Activated gamma-delta T cell treated with anti-CD3 and anti-CD28 coated beads, Interleukin-2, amount 50 U/mL, for 16 hours (primary cell): ENCODE data around the gene MEX3B.
A peak's percentile ranks its signal among the peaks of the same experiment; 100 is the strongest.
"Not testable (repeated sequence)": the region's sequence is repeated elsewhere in the genome, so short reads cannot be mapped to it uniquely, and the experiment has no call there.

ENCODE experiments used
- DNase-seq: peaks from one replicate; pipeline ENCODE4 v3.0.0-alpha.2; 2020; ENCODE audit warnings: low read depth

The MEX3B gene

DNA sequence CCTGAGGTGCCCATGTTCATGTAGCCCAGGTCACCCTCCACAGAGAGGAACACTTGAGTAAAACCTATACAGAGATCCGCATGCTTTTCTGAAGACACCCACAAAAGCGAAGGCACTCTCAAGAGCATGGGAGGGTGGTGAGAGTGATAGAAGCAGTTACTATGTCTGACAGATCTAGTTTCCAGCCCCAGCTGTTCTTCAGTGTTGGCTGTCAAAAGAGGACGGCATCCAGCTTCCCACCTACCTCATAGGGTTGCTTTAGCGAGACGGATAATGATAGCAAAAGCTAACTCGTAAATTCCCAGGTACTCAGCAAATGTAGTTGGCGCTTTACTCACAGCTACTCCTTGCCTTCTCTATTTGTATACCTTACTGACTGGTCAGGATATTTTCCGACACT, 3.0 kb upstream of the MEX3B start:
- DNase-seq, result no peak

DNA sequence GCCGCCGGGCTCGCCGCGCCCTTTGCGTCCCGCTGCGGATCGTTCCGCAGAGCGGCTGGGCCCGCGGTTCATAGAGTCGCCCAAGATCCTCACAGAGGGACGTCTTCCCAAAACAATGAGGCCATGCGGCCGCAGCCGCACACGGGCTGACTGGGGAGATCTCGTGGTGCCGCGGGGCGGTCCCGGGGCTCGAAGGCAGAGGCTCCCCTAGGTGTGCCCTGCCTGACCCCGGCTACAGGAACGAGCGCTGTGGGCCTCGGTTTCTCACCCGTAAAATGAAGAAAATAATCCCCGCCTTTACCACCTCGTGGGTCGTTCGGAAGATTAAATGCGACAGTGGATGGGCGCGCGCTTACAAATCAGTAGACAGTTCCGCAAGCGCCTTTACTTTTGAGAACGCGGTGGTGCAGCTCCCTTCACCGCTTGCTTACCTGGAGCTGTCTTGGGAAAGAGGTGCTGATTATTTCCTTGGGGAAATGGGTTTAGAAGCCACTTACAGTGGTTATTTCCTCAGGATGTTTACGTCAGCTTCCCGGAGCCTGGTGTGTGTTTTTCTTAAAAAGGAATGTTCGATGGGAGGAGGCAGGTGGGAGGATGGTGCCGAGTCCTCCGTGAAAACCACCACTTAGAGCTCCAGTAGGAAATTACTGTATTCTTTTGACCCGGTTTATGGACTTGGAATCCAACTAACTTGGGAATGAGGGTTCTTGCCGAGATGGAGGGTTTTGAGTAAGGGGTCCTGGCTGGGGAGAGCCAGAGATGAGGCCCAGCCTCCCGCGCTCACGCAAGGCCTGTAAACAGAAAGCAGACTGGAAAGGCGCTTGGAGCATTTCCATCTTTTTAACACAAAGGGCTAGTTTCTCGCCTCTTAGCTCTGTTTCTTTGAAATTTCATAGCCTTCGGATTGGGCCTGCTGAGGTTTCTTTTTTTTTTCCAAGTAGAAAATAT, 1.9 kb upstream of the MEX3B start:
- DNase-seq, result no peak

DNA sequence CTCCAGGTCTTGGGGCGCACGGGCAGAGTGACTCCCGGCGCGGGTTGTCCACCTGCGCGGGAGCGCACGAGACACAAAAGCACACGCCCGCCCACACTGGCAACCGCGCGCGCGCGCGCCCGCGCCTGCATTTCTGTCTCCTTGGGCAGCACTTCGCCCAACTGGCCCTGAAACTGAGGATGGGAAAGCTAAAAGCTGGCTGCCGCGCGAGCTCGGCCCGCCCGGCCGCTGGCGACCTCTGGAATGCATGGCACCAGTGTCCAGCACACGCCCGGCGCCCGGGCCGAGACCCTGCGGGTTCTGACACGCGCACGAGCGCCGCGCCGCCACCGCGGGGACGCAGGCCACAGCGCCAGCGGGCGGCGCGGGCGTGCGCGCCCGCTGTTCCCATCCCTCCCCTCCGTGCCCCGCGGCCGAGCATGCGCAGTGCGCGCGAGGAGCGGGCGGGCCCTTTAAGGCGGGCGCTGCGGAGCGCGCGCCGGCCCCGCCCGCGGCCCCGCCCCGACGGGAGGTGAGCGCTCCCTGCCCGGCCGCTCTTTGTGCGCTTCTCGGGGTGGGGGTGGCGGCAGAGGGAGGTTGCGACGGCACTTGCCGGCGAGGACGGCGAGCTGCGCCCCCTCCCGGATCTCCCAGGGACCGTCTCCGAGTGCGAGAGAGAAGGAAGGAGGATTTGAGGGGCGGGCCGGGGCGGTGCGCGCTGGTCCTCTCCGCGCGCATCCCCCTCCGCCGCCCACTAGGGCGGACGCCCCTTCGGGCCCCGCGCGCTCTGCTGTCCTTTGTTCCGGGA, 1.0 kb upstream of the MEX3B start:
- DNase-seq, result peak; percentile 82

DNA sequence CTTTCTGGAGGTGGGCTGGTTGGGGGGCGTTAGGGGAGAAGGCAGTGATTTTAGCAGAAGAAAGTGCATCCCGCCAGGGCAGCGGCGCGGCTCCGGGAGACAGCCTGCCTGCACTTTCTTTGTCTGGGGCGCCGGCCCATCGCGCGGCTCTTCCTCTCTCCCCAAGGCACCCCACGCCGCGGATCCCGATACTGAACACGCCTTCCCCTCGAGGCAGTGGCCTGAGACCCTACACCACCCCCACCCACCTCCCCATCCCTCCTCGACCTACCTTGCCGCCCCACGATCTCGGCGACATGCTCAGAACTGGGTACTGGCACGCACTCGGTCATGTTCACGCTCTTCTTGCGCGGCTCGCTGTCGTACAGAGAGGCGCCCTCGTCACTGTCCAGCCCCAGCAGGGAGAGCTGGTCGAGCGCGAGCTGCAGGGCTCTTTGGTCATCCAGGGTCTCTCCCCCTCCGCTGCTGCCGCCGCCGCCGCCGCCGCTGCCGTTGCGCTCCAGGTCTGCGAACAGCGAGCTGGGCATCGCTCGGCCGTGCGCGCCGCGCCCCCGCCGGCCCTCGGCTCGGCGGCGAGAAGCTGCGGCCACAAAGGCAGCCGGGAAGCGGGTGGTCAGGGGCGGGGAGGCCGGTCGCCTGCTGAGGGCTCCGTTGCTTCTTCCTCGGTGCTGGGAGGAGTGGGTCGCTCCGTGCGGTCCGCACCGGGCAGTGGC, 483 bp downstream of the MEX3B start:
- DNase-seq, result no peak

DNA sequence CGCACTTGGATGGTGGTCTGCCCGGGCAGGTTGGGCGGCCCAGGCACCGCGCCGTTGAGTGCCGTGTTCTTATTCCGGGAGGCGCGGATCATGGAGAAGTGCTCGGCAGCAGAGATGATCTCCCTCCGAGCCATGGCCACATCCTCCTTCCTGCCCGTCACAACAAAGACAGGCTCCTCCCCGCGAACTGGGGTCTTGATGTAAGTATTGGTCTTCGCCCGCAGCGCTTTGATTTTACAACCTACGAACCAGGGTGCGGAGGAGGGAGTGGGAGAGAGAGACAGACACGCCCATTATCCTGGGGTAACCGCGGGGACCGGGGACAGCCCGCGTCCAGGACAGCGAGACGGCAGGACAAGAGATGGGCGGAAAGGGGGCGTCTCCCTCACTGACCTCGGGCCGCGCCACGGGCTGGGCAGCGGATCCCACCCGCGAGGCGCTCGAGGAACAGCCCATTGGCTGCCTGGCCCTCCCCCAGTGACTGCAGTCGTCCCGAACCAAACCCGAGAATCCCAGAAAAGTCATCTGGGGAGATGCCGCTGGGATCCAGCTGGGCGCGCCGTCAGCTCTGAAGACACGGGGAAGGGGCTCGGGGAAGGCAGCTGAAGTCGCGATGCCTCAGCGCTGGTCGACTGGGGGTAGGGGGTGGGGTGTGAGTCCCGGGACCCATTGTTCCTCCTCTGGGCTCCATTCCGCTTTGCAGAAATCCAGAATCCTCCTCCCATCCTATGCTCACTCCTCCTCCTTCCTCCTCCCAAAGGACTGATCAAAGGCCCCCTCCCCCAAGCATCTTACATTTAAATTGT, 1.2 kb downstream of the MEX3B start:
- DNase-seq, result peak; percentile 10

DNA sequence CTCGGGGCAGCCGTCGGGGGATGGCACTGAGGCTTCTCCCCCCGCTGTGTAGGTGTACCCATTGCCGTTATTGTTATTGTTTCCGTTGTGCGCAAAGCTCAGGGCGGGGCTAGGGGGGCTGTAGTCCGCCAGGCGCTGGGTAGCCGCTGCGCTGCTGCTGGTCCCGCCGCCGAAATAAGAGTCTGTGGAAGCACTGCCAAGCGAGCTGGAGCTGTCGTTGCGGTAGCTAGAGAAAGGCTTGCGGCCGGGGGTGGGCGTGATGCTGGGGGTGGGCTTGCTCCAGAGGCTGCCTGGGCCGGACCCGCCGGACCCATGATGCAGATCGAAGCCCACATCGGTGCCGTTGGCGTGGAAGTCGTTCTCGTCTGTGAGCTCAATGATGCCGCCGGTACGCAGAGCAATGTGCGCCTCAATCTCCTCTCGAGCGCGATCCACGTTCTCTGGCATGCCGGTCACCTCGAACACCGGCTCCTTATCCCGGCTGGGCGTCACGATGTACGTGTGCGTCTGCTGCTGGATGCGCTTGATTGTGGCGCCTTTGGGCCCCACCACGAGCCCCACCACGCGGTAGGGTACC, 1.9 kb downstream of the MEX3B start:
- no peak for DNase-seq

DNA sequence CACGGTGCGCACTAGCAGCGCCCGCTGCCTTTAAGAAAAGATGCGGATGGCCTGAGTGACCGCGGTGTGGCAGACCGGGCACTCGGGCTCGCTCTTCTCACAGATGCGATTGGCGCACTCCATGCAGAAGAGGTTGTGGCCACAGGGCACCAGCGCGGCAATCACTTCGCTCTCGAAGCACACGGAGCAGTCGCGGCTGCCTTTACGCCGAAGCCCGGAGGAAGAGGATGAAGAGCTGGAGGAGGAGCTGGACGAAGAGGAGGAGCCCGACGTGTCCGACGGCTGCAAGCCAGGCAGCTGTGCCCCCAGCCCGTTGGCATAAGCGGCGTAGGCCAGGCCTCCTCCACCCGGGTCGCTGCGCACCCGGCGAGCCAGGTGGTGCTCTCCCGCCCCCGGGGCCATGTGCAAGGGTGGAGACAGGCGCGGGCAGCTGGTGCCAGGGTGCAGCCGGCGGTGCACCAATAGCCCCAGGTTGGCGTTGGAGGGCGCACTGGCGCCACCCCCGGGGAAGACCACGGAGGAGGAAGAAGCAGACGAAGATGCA, 2.6 kb downstream of the MEX3B start:
- DNase-seq, result no peak

DNA sequence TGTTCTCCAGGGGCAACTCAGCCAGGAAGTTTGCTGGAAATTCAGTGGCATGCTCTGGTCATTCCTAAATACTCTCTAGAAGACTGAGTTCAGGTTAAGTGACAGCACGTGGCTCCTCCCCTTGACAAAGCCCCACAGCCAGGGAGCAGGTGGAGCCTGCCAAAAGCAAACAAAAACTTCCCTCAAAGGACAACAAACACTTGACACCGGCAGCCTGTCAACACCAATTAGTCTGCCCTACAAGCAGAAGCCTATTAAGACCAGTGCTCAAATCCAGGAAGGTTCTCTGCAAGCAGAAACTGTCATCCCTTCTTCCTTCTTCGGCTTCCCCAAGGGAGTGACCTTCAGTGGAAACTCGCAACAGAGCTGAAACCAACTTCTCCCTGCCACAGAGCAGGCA, 5.0 kb downstream of the MEX3B start:
- no peak for DNase-seq

DNA sequence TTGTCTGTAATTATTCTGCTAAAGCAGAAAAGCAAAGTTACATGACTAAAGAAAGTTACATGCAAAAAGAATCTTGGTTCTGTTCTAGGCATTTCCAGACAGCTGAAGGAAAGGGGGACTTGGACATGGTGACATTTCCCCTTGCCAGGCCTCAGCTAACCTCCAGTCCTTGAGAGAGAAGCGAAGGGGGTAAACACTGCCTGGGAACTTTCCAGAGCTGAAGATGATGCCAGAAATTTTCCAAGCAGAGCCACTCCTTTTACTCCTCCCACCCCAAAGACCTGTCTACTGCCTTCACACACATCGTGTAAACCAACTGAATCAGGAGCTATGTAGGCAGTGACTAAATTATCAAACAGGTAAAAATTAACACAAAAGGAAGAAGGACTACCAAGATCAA, 5.4 kb downstream of the MEX3B start:
- no peak for DNase-seq

DNA sequence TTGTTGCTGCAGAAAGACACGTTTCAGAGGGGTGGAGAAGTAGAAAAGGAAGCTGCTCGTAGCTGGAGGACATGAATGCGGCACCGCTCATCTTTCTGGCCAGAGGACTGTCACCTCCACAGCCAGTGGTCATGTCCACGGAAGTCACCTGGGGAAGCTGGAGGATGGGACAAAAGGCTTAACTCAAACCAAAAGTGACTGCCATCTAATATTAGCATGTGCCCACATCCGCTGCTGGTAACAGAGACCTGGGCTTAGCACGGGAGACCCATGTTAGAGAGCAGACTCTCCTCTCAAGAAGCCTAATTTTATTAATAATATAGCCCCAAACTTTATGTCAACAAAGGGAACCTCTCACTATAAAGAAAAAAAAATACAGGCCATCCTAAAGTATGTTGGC, 5.9 kb downstream of the MEX3B start:
- no peak for DNase-seq

DNA sequence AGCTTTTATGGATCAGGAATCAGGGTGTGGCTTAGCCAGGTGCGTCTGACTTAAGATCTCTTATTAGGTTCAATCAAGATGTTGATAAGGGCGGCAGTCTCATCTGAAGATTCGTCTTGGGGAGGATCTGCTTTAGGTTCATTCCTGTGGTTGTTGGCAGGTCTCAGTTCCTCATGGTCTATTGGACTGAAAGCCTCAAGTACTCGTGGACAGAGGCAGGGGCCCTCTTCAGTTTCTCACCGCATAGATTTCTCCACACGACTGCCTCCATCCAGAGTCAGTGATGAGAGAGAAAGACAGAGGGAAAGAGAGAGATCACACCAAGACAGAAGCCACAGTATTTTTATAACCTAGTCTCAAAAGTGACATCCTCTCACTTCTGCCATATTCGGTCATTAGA, 9.4 kb downstream of the MEX3B start:
- no peak for DNase-seq

DNA sequence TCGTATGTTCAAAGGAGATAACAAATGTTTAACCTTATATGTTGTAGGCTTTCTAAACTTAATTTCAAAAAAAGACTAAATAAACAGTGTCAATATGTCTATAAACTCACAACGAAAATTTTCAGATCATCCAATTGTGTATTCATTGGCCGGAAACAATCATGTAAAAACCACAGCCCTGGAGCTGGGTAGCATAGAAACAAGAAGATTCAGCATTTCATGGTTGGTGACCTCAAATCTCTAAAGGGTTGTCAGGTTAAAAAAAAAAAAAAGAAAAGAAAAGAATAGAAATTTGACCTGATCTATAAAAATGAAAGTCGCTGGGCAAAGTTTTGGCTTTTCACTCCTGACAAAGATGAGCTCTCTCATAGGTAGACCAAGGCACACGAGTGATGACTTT, 13.9 kb downstream of the MEX3B start:
- DNase-seq, result no peak

DNA sequence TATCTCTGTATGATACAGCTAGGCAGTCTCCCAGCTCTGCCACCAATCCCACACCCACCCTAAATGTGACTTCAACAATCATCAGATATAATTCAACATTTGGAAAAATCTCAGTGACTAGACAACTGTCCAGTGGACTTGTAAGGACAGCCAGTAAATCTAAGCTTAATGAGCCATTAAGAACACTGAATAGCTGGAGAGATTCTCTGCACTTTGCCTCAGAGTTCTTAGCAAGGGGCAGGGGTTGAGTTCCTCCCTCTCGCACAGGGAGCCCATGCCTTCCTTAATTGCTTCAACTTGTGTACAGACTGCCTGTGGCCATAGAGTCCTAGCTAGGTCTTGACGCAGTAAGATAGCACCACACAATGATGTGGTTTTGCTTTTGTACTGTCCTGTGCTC, 15.6 kb downstream of the MEX3B start:
- no peak for DNase-seq

DNA sequence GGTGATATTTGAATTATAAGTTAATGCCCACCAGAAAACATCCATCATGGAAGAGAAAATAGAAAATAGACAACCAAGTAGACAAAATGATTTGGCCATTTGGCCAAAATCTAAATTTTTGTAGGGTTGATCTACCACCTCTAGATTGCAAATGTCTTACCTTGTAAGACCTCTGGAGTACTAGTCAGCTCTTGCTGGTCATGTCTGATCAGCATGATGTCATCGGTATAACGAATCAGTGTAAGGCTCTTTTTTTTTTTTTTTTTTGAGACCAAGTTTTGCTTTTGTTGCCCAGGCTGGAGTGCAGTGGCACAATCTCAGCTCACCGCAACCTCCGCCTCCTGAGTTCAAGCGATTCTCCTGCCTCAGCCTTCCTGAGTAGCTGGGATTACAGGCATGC, 17.7 kb downstream of the MEX3B start:
- not testable (repeated sequence) for DNase-seq

DNA sequence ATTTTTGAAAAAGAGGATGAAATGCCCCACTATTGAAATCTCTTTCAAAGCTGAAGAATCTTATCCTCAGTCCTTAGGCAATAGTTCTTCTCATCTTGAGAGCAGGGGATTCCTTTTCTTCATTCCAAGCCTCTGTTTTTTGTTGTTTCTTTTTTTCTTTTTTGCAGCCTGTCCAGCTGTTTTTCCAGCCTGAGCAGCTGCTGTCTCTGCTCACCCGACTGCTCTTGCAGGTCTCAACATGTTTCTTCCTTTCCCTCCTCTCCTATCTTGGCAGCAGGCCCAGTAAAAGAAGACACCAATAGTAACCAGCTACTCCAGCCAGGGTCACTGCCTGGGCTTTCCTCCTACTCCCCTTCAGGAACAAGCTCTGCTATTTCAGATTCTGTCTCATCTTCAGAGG, 23.8 kb downstream of the MEX3B start:
- no peak for DNase-seq

DNA sequence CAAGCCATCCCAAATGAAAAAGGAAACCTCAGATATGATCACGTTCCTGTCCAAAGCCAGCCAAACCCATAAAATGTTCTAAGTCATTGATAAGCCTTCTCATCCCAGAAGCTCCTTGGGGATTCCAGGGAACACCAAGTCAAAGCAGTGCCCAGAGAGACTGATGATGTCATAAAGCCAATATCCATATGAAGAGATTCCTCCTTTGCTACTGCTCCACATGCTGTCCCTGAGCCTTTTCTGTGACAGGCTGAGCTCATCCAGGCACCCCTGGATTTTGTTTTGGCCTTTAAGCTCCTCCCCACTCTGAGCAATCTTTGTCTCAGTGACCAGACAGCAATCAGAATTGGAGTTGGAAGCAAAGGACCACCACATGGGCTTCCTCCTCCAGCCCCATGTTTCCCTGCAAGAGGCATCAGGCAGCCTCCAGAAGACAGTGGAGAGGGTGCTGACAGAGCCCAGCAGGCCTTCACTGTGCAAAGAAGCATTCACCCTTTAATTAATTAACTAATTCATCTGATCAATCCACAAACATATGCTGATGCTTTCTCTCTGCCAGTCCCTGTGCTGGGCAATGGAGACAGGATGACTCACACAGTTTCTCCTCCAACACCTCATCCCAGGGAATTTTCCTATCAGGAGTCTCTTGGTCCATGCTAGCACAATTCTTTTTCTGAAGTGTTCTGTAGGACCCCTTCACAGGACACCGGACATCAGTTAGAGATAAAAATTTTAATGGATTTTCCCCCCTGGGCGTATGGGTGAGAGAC, 25.0 kb downstream of the MEX3B start:
- DNase-seq, result no peak

DNA sequence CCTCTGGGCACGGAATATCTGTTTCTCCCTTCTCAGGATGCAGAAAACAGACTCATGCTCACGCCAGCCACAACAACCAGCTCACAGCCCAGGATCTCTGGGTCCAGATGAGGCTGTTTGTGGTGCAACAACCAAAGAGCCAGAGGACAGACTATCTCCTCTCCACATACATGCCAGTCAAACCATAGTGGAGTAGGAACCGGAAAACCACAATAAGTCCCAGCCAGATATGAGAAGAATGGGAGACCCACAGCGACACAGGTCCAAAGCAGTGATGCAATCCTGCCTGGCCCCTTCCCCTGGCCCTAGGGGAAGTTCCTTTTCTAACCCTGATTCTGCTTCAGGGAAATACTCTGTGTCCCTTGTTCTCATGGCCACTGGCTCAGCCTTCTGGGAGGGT, 27.6 kb downstream of the MEX3B start:
- DNase-seq, result no peak

DNA sequence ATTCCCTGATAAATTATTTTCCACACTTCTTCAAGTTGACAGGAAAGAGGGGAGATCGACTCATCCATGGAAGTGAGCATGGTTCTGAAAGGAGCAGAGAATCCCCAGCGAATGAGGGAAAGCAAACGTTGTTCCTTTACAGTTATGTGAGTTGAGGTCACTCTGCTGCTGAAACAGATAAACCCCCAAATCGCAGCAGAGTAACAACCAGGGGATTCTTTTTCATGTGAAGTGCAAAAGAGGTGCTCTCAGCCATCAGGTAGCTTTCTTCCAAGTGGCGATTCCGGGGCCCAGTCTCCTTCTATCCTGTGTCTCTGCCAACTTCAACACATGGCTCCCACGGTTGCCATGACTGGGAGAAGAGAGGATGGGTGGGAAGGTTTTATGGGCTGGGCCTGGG, 28.2 kb downstream of the MEX3B start:
- no peak for DNase-seq

DNA sequence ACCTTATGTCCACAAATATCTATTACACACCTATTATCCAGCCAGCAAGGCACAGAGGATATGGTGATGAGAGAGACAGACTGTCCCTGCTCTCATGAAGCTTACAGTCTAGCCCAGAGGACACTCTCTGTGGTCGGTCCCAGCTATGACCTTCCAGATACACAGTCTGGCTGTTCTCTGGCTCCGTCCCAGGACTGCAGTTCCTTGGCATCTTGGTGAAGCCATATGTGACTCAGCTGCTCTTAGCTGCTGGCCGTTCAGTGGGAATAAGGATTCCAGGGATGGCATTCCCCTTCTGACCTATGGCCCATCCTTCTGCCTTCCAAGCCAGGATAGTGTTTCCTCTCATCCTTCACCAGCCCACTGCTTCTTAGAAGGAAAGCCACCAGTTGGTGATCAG, 30.8 kb downstream of the MEX3B start:
- DNase-seq, result no peak

DNA sequence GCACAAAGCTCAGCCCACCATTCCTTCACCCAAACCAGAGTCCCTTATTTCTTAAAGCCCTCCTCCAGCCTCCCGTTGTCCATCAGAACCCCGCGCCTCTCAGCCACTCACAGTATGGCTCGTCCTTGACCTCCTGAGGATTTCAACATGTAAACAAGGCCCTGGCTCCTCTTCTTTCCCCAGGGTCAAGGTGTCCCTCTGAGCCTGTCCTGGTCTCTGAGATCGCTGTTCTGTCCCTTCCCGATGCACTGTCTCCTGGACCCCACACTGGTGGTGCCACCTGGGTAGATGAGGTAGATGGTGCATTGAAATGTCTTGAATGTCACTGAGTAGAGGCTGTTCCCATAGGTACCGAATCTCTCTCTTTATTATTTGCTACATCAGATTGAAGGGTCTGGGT, 32.9 kb downstream of the MEX3B start:
- no peak for DNase-seq
